Fibroblast of mammary gland (primary cell): ENCODE data around the gene KDELR3.

Experiments
- DNase-seq: peaks from one replicate; pipeline ENCODE4 v3.0.0-alpha.2; 2010; ENCODE audit warnings: low read depth
- H3K4me3 ChIP-seq: 2 replicates; pipeline ENCODE4 v1.5.1; 2011; ENCODE audit warnings: low read depth, mild to moderate bottlenecking, low read length, moderate library complexity; ENCODE audit not compliant: control insufficient read depth
- CTCF ChIP-seq: conservative IDR thresholded peaks from 2 replicates; pipeline ENCODE4 v1.5.1; 2011; ENCODE audit warnings: low read depth, low read length, inconsistent platforms; ENCODE audit not compliant: control insufficient read depth, insufficient read depth

Gene KDELR3

GRCh38 chr22:38467904-38468442 is at the start of gene KDELR3:
KDELR3 (plus strand) TSS chr22:38468096; CDS start chr22:38468234, 138 bp downstream.
- no peak for TF ChIP-seq CTCF
- peak; percentile 62 for DNase-seq
- peak within 1 kb of the TSS; percentile 95 for H3K4me3 ChIP-seq

- no peak for TF ChIP-seq CTCF
- no peak overlapping the region for H3K4me3 ChIP-seq
- no peak for DNase-seq
These were observed 49.3 kb upstream of the KDELR3 start for GRCh38 chr22:38418589-38418988.

- no peak for TF ChIP-seq CTCF
- DNase-seq: no peak
- no peak overlapping the region for H3K4me3 ChIP-seq
These were observed 48.6 kb upstream of the KDELR3 start for GRCh38 chr22:38419121-38419857.

GRCh38 chr22:38419858-38420160 is 48.1 kb upstream of the KDELR3 start:
- no peak overlapping the region for H3K4me3 ChIP-seq
- DNase-seq: no peak
- no peak for TF ChIP-seq CTCF

GRCh38 chr22:38420734-38421133 is 47.2 kb upstream of the KDELR3 start:
- no peak overlapping the region for H3K4me3 ChIP-seq
- TF ChIP-seq CTCF: no peak
- no peak for DNase-seq

- no peak for DNase-seq
- no peak overlapping the region for H3K4me3 ChIP-seq
- no peak for TF ChIP-seq CTCF
These were observed 45.0 kb upstream of the KDELR3 start for GRCh38 chr22:38422611-38423511.
